ENCODE measurements around the gene MYL10. TPM values are rescaled to one million over a fixed set of nuclear protein-coding genes. Genes with fewer than 3 reads are reported as not detected.

The MYL10 gene
- total and polyA plus RNA-seq, 2 experiments from 2014 or later, result 1.3 TPM; not detected in 1

DNA sequence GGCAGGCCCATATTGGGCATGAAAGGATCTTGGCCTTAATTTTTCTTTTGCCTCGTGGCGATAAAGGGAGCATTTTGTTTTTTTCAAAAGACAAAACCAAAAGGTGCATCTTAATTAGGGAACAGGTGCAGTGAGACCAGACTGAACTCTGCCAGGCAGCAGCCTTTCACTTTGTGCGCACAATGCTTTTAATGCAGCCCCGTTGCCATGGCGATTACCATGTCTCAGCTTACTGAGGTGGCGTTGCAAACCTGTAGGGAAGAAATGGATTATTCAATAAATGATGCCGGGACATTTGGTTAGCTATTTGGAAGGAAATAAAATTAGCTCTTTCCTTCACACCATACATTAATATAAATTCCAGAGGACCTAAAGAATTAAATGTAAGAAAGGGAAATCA, 61.9 kb downstream of the MYL10 start (continued):
- TF ChIP-seq, protein P1, sequence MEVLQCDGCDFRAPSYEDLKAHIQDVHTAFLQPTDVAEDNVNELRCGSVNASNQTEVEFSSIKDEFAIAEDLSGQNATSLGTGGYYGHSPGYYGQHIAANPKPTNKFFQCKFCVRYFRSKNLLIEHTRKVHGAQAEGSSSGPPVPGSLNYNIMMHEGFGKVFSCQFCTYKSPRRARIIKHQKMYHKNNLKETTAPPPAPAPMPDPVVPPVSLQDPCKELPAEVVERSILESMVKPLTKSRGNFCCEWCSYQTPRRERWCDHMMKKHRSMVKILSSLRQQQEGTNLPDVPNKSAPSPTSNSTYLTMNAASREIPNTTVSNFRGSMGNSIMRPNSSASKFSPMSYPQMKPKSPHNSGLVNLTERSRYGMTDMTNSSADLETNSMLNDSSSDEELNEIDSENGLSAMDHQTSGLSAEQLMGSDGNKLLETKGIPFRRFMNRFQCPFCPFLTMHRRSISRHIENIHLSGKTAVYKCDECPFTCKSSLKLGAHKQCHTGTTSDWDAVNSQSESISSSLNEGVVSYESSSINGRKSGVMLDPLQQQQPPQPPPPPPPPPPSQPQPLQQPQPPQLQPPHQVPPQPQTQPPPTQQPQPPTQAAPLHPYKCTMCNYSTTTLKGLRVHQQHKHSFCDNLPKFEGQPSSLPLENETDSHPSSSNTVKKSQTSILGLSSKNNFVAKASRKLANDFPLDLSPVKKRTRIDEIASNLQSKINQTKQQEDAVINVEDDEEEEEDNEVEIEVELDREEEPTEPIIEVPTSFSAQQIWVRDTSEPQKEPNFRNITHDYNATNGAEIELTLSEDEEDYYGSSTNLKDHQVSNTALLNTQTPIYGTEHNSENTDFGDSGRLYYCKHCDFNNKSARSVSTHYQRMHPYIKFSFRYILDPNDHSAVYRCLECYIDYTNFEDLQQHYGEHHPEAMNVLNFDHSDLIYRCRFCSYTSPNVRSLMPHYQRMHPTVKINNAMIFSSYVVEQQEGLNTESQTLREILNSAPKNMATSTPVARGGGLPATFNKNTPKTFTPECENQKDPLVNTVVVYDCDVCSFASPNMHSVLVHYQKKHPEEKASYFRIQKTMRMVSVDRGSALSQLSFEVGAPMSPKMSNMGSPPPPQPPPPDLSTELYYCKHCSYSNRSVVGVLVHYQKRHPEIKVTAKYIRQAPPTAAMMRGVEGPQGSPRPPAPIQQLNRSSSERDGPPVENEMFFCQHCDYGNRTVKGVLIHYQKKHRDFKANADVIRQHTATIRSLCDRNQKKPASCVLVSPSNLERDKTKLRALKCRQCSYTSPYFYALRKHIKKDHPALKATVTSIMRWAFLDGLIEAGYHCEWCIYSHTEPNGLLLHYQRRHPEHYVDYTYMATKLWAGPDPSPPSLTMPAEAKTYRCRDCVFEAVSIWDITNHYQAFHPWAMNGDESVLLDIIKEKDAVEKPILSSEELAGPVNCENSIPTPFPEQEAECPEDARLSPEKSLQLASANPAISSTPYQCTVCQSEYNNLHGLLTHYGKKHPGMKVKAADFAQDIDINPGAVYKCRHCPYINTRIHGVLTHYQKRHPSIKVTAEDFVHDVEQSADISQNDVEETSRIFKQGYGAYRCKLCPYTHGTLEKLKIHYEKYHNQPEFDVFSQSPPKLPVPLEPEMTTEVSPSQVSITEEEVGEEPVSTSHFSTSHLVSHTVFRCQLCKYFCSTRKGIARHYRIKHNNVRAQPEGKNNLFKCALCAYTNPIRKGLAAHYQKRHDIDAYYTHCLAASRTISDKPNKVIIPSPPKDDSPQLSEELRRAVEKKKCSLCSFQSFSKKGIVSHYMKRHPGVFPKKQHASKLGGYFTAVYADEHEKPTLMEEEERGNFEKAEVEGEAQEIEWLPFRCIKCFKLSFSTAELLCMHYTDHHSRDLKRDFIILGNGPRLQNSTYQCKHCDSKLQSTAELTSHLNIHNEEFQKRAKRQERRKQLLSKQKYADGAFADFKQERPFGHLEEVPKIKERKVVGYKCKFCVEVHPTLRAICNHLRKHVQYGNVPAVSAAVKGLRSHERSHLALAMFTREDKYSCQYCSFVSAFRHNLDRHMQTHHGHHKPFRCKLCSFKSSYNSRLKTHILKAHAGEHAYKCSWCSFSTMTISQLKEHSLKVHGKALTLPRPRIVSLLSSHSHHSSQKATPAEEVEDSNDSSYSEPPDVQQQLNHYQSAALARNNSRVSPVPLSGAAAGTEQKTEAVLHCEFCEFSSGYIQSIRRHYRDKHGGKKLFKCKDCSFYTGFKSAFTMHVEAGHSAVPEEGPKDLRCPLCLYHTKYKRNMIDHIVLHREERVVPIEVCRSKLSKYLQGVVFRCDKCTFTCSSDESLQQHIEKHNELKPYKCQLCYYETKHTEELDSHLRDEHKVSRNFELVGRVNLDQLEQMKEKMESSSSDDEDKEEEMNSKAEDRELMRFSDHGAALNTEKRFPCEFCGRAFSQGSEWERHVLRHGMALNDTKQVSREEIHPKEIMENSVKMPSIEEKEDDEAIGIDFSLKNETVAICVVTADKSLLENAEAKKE (CRISPR knock-in tag; IDR thresholded peaks at IDR 0.05), result no peak
- TF ChIP-seq EZH2 (IDR thresholded peaks at IDR 0.05; ENCODE audit: low read depth, unreplicated experiment), result no peak

GRCh38 chr7:101565601-101566209, 63.4 kb downstream of the MYL10 start:
- no peaks in the 10 kb centered on the region; the same call in 2 of the 3 replicates for H3K36me3 Mint-ChIP-seq (ENCODE audit: low read depth)
- H3K4me3 ChIP-seq, result no peak overlapping the region
- no peaks in the 10 kb centered on the region for H4K20me1 ChIP-seq (replicated peaks; ENCODE audit: insufficient read depth)
- no peak overlapping the region for H3K4me3 Mint-ChIP-seq
- H3K9me2 ChIP-seq (ENCODE audit: insufficient read depth), result no peaks in the 10 kb centered on the region
- H3K9me3 Mint-ChIP-seq, result peaks cover 15% of the 10 kb centered on the region
- H3K27me3 Mint-ChIP-seq (ENCODE audit: insufficient read depth, low read depth, poor library complexity), result peaks cover 14% of the 10 kb centered on the region
- H3K4me1 ChIP-seq (ENCODE audit: insufficient read depth), result peaks cover 7% of the 10 kb centered on the region; the same call in 1 of the 2 replicates
- no peak overlapping the region for H3K27ac Mint-ChIP-seq
- H3K4me2 ChIP-seq, result no peak overlapping the region
- peaks cover 29% of the 10 kb centered on the region for H3K4me1 Mint-ChIP-seq
- ATAC-seq, result no peak
- no peaks in the 10 kb centered on the region for H3K36me3 ChIP-seq (ENCODE audit: insufficient read depth)
- H2AFZ ChIP-seq, result no peak overlapping the region
- no peaks in the 10 kb centered on the region for H3K79me2 ChIP-seq (replicated peaks; ENCODE audit: insufficient read depth)
- no peak for DNase-seq (ENCODE audit: low spot score)
- no peak overlapping the region for H3K27ac ChIP-seq (ENCODE audit: low read depth)
- no peaks in the 10 kb centered on the region for H3K27me3 ChIP-seq (ENCODE audit: insufficient read depth)
- H3F3A ChIP-seq (replicated peaks; ENCODE audit: low read depth), result peaks cover 6% of the 10 kb centered on the region; the same call in 1 of the 2 replicates
- TF ChIP-seq POLR2AphosphoS5 (IDR thresholded peaks at IDR 0.05; ENCODE audit: low read depth) (no peak), CTCF (conservative IDR thresholded peaks at IDR 0.05; ENCODE audit: low read depth in 2 of 2) (no peak), JUNB (IDR thresholded peaks at IDR 0.05; ENCODE audit: unreplicated experiment) (no peak), EZH2phosphoT487 (IDR thresholded peaks at IDR 0.05; ENCODE audit: unreplicated experiment) (no peak), STAT1 (IDR thresholded peaks at IDR 0.05; ENCODE audit: unreplicated experiment) (no peak), ZNF331 (CRISPR knock-in tag; IDR thresholded peaks at IDR 0.05; ENCODE audit: low read depth) (no peak), ZNF114 (CRISPR knock-in tag; IDR thresholded peaks at IDR 0.05) (no peak)

All from GM23338 (cell line).